Neuronal stem cell (in vitro differentiated cells): ENCODE results near the gene GABRA5.

Source experiments
- DNase-seq: peaks from one replicate; pipeline ENCODE4 v3.0.0-alpha.2; 2013; ENCODE audit warnings: low spot score
- H2AFZ ChIP-seq: one replicate; pipeline ENCODE4 v1.6.1; 2013; ENCODE audit warnings: mild to moderate bottlenecking, low read length, inconsistent platforms
- H2AK5ac ChIP-seq: 2 replicates; pipeline ENCODE4 v1.6.1; 2013; ENCODE audit warnings: low read depth, mild to moderate bottlenecking, inconsistent platforms, low read length, moderate library complexity, mixed read lengths
- H2BK120ac ChIP-seq: 2 replicates; pipeline ENCODE4 v1.6.1; 2013; ENCODE audit warnings: low read depth, mild to moderate bottlenecking, inconsistent platforms, low read length, moderate library complexity, mixed read lengths
- H2BK12ac ChIP-seq: one replicate; pipeline ENCODE4 v1.6.1; 2013; ENCODE audit warnings: low read length, inconsistent platforms
- H2BK15ac ChIP-seq: 2 replicates; pipeline ENCODE4 v1.6.1; 2013; ENCODE audit warnings: mild to moderate bottlenecking, low read length, inconsistent platforms, mixed read lengths
- H2BK5ac ChIP-seq: one replicate; pipeline ENCODE4 v1.6.1; 2013; ENCODE audit warnings: inconsistent platforms, mild to moderate bottlenecking, low read length, moderate library complexity
- H3K14ac ChIP-seq: one replicate; pipeline ENCODE4 v1.6.1; 2013; ENCODE audit warnings: low read length, inconsistent platforms
- H3K18ac ChIP-seq: 2 replicates; pipeline ENCODE4 v1.6.1; 2013; ENCODE audit warnings: low read length, inconsistent platforms
- H3K23ac ChIP-seq: 2 replicates; pipeline ENCODE4 v1.6.1; 2013; ENCODE audit warnings: low read depth, mild to moderate bottlenecking, mixed read lengths, low read length, inconsistent platforms; ENCODE audit not compliant: poor library complexity
- H3K27ac ChIP-seq: replicated peaks from 3 replicates; pipeline ENCODE4 v1.5.1; 2013; ENCODE audit warnings: low read length, inconsistent platforms
- H3K27me3 ChIP-seq, 3 experiments: 2 replicates each; pipeline ENCODE4 v1.6.1; 2013; ENCODE audit warnings: low read length in 3 of 3, mild to moderate bottlenecking in 2 of 3, inconsistent platforms in 1 of 3, low read depth in 1 of 3, mixed read lengths in 1 of 3, moderate library complexity in 1 of 3; ENCODE audit not compliant: control insufficient read depth in 3 of 3, insufficient read depth in 3 of 3
- H3K36me3 ChIP-seq, 2 donors: replicated peaks in 1 of 2; 2 replicates each; pipeline ENCODE4 v1.6.1; 2013; ENCODE audit warnings: low read length in 2 of 2; ENCODE audit not compliant: control insufficient read depth in 2 of 2, insufficient read depth in 2 of 2
- H3K4ac ChIP-seq: 2 replicates; pipeline ENCODE4 v1.6.1; 2013; ENCODE audit warnings: inconsistent platforms, mild to moderate bottlenecking, low read length, moderate library complexity
- H3K4me1 ChIP-seq, 2 donors: 1 replicate in 1 of 2; 2 replicates in 1 of 2; pipeline ENCODE4 v1.6.1; 2013; ENCODE audit warnings: low read length in 2 of 2, low read depth in 1 of 2; ENCODE audit not compliant: control insufficient read depth in 2 of 2, insufficient read depth in 1 of 2
- H3K4me2 ChIP-seq: one replicate; pipeline ENCODE4 v1.6.1; 2013; ENCODE audit warnings: mild to moderate bottlenecking, low read length, inconsistent platforms; ENCODE audit not compliant: insufficient read depth, poor library complexity, severe bottlenecking
- H3K4me3 ChIP-seq, 2 donors: 2 replicates each; pipeline ENCODE4 v1.5.1; 2013; ENCODE audit warnings: low read length in 2 of 2, mild to moderate bottlenecking in 2 of 2, inconsistent platforms in 1 of 2, moderate library complexity in 1 of 2
- H3K79me1 ChIP-seq: one replicate; pipeline ENCODE4 v1.6.1; 2013; ENCODE audit warnings: low read depth, mild to moderate bottlenecking, inconsistent platforms, low read length, moderate library complexity
- H3K9ac ChIP-seq: one replicate; pipeline ENCODE4 v1.6.1; 2013; ENCODE audit warnings: mild to moderate bottlenecking, low read depth, low read length, inconsistent platforms; ENCODE audit not compliant: poor library complexity
- H3K9me3 ChIP-seq, 2 donors: replicated peaks in 1 of 2; 2 replicates each; pipeline versions ENCODE3 to v1.6.1; 2013; ENCODE audit warnings: low read length in 2 of 2, mild to moderate bottlenecking in 2 of 2, inconsistent platforms in 1 of 2, low read depth in 1 of 2, mixed read lengths in 1 of 2, moderate library complexity in 1 of 2; ENCODE audit not compliant: control insufficient read depth in 2 of 2, insufficient read depth in 1 of 2
- H4K8ac ChIP-seq: one replicate; pipeline ENCODE4 v1.6.1; 2013; ENCODE audit warnings: low read depth, mild to moderate bottlenecking, inconsistent platforms, low read length, moderate library complexity
- H4K91ac ChIP-seq: one replicate; pipeline ENCODE4 v1.6.1; 2013; ENCODE audit warnings: low read length, low read depth, mild to moderate bottlenecking, inconsistent platforms; ENCODE audit not compliant: poor library complexity
- WGBS, 2 donors: extraction: QIAGEN DNeasy Blood & Tissue Kit; methylation state at CpG; one replicate each; pipeline ENCODE4 v1.1.7; 2013; ENCODE audit warnings: missing lambda C conversion rate in 2 of 2, mixed read lengths in 1 of 2; ENCODE audit not compliant: insufficient read length in 2 of 2, insufficient replicate concordance in 1 of 2; ENCODE audit errors: extremely low coverage in 2 of 2; 5-methylcytosine and 5-hydroxymethylcytosine counted together

The GABRA5 gene

DNA sequence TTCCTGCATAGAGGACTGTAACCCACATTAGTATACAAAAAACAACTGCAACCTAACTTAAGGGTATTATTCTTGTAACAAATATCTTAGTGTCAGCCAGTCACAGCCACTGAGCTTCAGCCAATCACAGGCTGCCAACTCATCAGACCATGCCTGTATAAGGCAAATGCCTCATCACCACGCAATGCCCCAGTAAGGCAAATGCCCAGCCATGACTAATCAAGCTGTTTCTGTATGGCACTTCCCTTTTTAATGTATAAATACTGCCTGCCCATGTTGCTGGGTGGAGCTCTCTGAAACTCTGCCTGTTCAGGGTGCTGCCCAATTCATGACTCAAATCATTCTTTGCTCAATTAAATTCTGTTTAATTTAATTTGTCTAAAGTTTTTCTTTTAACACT is 18.4 kb upstream of the GABRA5 start:
- no CpG with 5 or more reads among the region's 1 CpG for WGBS, 2 donors
- Histone ChIP-seq H3K9me3 (no peaks in the 10 kb centered on the region), H2BK5ac (no peak overlapping the region), H3K4me3 (no peak overlapping the region), H3K27me3 (no peaks in the 10 kb centered on the region), H3K4ac (no peak overlapping the region), H2BK15ac (no peak overlapping the region), H3K4me2 (no peak overlapping the region), H3K23ac (no peak overlapping the region), H3K79me1 (no peaks in the 10 kb centered on the region), H4K8ac (no peak overlapping the region), H2AFZ (no peak overlapping the region), H4K91ac (no peak overlapping the region), H3K36me3 (no peaks in the 10 kb centered on the region), H3K9ac (no peak overlapping the region), H2BK120ac (no peak overlapping the region), H3K27ac (no peak overlapping the region), H2AK5ac (no peak overlapping the region), H3K14ac (no peak overlapping the region), H3K4me1 (no peaks in the 10 kb centered on the region), H3K18ac (no peak overlapping the region), H2BK12ac (no peak overlapping the region)
- no peak for DNase-seq

DNA sequence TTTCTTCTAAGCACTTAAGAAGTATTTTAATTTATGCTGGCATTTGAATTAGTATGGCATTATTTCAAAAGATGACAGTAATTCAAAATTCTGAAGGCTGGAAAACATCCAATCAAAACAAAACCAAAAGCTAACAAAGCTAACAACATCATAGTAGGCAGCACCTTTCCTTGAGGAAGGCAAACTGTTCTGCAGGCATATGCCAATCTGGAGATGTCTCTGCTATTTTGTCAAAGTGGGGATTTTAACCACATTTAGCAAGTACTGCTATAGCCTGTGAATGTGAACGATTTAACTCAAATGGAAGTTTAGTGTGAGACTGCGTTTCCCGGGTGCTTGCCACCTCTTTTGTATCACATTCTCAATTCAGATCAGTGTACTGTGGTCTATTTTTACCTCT is 16.7 kb upstream of the GABRA5 start:
- H3K27ac ChIP-seq: no peak overlapping the region
- H3K23ac ChIP-seq: no peak overlapping the region
- H3K4me2 ChIP-seq: no peak overlapping the region
- no CpG with 5 or more reads among the region's 3 CpGs for WGBS, 2 donors
- H3K27me3 ChIP-seq: no peaks in the 10 kb centered on the region
- no peak overlapping the region for H3K4me3 ChIP-seq
- no peak overlapping the region for H3K14ac ChIP-seq
- H4K91ac ChIP-seq: no peak overlapping the region
- no peak overlapping the region for H4K8ac ChIP-seq
- H3K4ac ChIP-seq: no peak overlapping the region
- no peak overlapping the region for H2BK120ac ChIP-seq
- no peak overlapping the region for H2AK5ac ChIP-seq
- no peak overlapping the region for H3K18ac ChIP-seq
- H3K79me1 ChIP-seq: no peaks in the 10 kb centered on the region
- no peak overlapping the region for H2BK5ac ChIP-seq
- H2AFZ ChIP-seq: no peak overlapping the region
- DNase-seq: no peak
- H3K9me3 ChIP-seq: no peaks in the 10 kb centered on the region
- H3K9ac ChIP-seq: no peak overlapping the region
- H2BK15ac ChIP-seq: no peak overlapping the region
- H2BK12ac ChIP-seq: no peak overlapping the region
- no peaks in the 10 kb centered on the region for H3K4me1 ChIP-seq
- H3K36me3 ChIP-seq: no peaks in the 10 kb centered on the region

GRCh38 chr15:26852980-26853379 is 13.9 kb upstream of the GABRA5 start:
- no CpG with 5 or more reads among the region's 2 CpGs for WGBS, 2 donors
- H2BK15ac ChIP-seq: no peak overlapping the region

DNA sequence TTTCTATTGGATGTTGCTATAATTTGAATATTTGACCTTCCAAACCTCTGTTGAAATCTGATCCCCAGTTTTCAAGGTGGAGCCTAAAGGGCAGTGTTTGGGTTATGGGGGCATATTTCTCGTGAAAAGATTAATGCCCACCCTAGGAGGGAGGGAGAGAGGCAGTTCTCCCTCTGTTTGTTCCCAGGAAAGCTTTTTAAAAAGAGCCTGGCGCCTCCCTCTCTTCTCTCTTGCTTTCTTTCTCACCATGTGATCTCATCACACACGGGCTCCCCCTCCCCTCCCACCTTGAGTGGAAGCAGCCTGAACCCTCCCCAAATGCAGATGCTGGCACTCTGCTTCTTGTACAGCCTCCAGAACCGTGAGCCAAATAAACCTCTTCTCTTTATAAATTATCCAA is 12.4 kb upstream of the GABRA5 start:
- H3K27ac ChIP-seq: no peak overlapping the region
- H3K9me3 ChIP-seq: no peaks in the 10 kb centered on the region
- H2BK12ac ChIP-seq: no peak overlapping the region
- H4K8ac ChIP-seq: no peak overlapping the region
- WGBS, 2 donors: no CpG with 5 or more reads among the region's 4 CpGs
- no peak for DNase-seq
- H3K23ac ChIP-seq: no peak overlapping the region
- H3K79me1 ChIP-seq: no peaks in the 10 kb centered on the region
- no peak overlapping the region for H2BK5ac ChIP-seq
- no peak overlapping the region for H3K4me2 ChIP-seq
- H2BK15ac ChIP-seq: no peak overlapping the region
- no peak overlapping the region for H3K18ac ChIP-seq
- no peak overlapping the region for H3K4me3 ChIP-seq
- H3K9ac ChIP-seq: no peak overlapping the region
- H3K27me3 ChIP-seq: no peaks in the 10 kb centered on the region
- no peak overlapping the region for H3K14ac ChIP-seq
- H2BK120ac ChIP-seq: no peak overlapping the region
- no peak overlapping the region for H2AFZ ChIP-seq
- H3K36me3 ChIP-seq: no peaks in the 10 kb centered on the region
- no peak overlapping the region for H4K91ac ChIP-seq
- no peaks in the 10 kb centered on the region for H3K4me1 ChIP-seq
- H2AK5ac ChIP-seq: no peak overlapping the region
- no peak overlapping the region for H3K4ac ChIP-seq

More at GRCh38 chr15:26852980-26853379, 13.9 kb upstream of the GABRA5 start:
- Histone ChIP-seq H2BK12ac (no peak overlapping the region), H3K27ac (no peak overlapping the region), H3K36me3 (no peaks in the 10 kb centered on the region), H4K91ac (no peak overlapping the region), H2BK5ac (no peak overlapping the region), H3K4me2 (no peak overlapping the region), H3K79me1 (no peaks in the 10 kb centered on the region), H3K4me1 (no peaks in the 10 kb centered on the region), H3K27me3 (no peaks in the 10 kb centered on the region), H4K8ac (no peak overlapping the region), H3K23ac (no peak overlapping the region), H3K9ac (no peak overlapping the region), H2AFZ (no peak overlapping the region), H2AK5ac (no peak overlapping the region), H3K4me3 (no peak overlapping the region), H3K9me3 (no peaks in the 10 kb centered on the region), H3K18ac (no peak overlapping the region), H2BK120ac (no peak overlapping the region), H3K14ac (no peak overlapping the region), H3K4ac (no peak overlapping the region)
- DNase-seq: no peak
